ENCODE measurements around the gene IL17B. TPM values are rescaled to one million over a fixed set of nuclear protein-coding genes. Genes with fewer than 3 reads are reported as not detected.

IL17B gene
- total RNA-seq, 1 donor from 2014 or later: not detected

DNA sequence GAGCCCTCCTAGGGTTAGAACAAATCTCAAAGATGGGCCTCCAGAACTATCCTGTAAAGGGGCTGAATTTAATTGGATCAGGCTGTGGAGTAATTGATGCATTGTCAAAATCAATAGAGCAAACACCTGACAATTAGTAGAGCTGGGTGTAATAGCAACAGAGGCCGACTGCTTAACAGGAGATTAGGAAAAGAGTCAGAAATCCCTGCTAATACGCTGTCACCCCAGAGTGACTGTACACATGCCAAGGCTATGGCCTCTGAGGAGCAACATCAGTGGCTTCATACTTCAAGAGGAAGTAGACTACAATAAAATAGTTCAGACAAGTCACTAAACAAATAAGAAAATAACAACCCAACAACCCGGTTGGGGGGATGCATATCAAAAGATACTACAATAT, 52.5 kb downstream of the IL17B start:
- intact Hi-C loops (cut with micrococcal nuclease): no loop called here

DNA sequence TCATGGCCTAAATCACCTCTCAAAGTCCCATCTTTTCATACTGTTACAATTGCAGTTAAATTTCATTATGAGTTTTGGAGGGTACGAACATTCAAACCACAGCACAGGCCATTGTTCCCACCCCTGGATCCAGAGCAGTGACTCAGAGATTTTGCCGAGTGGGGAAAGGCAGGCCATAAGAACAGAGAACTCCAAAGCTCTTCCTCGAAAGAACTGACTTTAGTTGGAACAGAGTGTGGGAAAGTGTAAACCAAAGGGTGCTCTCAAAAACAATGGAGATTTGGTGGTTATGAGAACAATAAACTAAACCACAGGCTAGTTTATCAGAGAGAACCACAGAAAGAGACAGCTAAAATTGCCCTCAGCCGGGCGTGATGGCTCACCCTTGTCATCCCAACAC, 53.2 kb downstream of the IL17B start:
- intact Hi-C loops (cut with micrococcal nuclease): no loop called here

DNA sequence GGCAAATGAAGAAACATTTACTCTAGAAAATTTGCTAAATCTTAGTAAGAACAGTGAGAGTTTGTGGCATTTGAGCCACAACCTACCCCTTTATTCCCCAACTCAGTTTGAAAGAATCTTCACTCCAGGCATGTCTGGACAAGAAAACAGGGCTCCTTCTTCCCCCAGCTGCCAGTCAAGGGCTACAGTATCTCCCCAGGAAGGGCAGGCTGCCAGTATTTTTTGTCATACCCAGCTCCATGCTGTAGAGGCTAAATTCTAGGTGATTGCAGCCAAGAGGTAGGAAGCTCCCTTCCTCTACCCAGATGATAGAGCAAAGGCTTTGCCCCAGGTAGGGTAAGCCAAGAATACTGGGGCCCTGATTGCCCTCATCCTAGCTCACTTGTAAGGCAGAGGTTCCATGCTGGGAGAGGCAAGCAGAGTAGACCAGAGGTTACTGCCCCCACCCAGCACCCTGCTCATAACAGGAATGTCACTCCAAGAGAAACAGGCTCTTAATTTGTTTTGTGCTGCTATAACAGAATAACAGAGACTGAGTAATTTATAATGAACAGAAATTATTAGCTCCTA, 53.8 kb downstream of the IL17B start:
- intact Hi-C loops (cut with micrococcal nuclease): no loop called here

DNA sequence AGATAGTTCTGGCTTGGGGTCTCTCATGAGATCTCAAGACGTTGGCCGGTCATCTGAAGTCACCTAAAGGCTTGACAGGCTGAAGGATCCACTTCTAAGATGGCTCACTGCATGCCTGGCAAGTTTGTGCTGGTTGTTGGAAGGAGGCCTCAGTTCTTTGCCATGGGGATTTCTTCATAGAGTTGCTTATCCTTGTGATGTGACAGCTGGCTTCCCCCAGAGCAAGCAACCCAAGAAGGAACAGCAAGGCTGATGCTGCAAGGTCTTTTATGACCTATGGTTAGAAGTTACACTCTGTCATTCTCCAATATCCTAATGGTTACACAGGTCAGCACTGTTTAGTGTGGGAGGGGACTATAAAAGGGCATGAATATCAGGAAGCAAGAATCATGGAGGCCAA, 54.5 kb downstream of the IL17B start:
- intact Hi-C loops (cut with micrococcal nuclease): no loop called here

Other genes with a start within 250 kb of the IL17B start
- not detected in 2 replicates for gene ABLIM3, start 237.8 kb downstream of the IL17B start, total RNA-seq
- not detected in 2 replicates for gene AFAP1L1, start 107.4 kb downstream of the IL17B start, total RNA-seq
- 28.8 and 31.7 TPM in 2 replicates for gene GRPEL2, start 33.8 kb downstream of the IL17B start, total RNA-seq
- gene PCYOX1L, start 21.2 kb downstream of the IL17B start, total RNA-seq: 28.8 and 31.3 TPM in 2 replicates
- 189 TPM in 2 replicates for gene CSNK1A1, start 172.1 kb upstream of the IL17B start, total RNA-seq
- gene ARHGEF37, start 202.2 kb upstream of the IL17B start, total RNA-seq: 0.47 and 1.0 TPM in 2 replicates

Measured in T-helper 1 cell treated with Interleukin-12 subunit alpha and Interleukin-12 subunit beta and Interleukin-4 antibody, amounts not matched to agents 30 ng/mL and 1 ng/mL, for 36 hours (primary cell).